PC-3 (cell line): ENCODE data around the gene TEX26. TPM values are rescaled to one million over a fixed set of nuclear protein-coding genes. Genes with fewer than 3 reads are reported as not detected.

Experiments used
- ATAC-seq: fragments of 200-7000 bp; cut with Tn5 transposase; 2 replicates; pipeline ENCODE4 v1.9.1; 2020; ENCODE audit warnings: mild to moderate bottlenecking, moderate library complexity
- Bru-seq: library from RNA; stranded (reverse); fragments of 400-500 nt; gene quantifications from one replicate; lab custom pipeline; 2021; lab: Mats Ljungman, UMichigan
- BruChase-seq, 2 experiments: library from RNA; stranded (reverse); fragments of 400-500 nt; gene quantifications; one replicate each; lab custom pipeline; 2021; lab: Mats Ljungman, UMichigan
- BruUV-seq: library from RNA; stranded (reverse); fragments of 400-500 nt; replicated peaks from 2 replicates; lab custom pipeline; 2021; lab: Mats Ljungman, UMichigan
- CTCF ChIA-PET: fragments of 300-600 bp; sonication (Branson Sonifier 250); formaldehyde crosslinking; loops from one replicate; lab custom pipeline; 2022; ENCODE audit warnings: antibody characterized with exemption; lab: Charles Lee
- POLR2A ChIA-PET: fragments of 300-600 bp; sonication (Branson Sonifier 250); formaldehyde crosslinking; loops from one replicate; lab custom pipeline; 2022; ENCODE audit warnings: antibody characterized with exemption; ENCODE audit not compliant: unreplicated experiment; lab: Charles Lee
- DNase-seq: peaks from one replicate; pipeline ENCODE4 v3.0.0-alpha.2; 2015
- H2AFZ ChIP-seq: fragments of 300-600 bp; sonication (generic); 2 replicates; pipeline ENCODE4 v1.6.0; 2016; ENCODE audit warnings: antibody characterized with exemption, low read length
- H3F3A ChIP-seq: fragments of 300-600 bp; sonication (generic); one replicate; pipeline ENCODE4 v1.6.0; 2017; ENCODE audit warnings: antibody characterized with exemption, low read length, control low read depth, mild to moderate bottlenecking; ENCODE audit not compliant: unreplicated experiment
- H3K27ac ChIP-seq: fragments of 300-600 bp; sonication (generic); 2 replicates; pipeline ENCODE4 v1.5.1; 2016; ENCODE audit warnings: mild to moderate bottlenecking, low read length
- H3K27me3 ChIP-seq: fragments of 300-600 bp; sonication (generic); 2 replicates; pipeline ENCODE4 v1.6.1; 2016; ENCODE audit warnings: low read length, mixed read lengths
- H3K36me3 ChIP-seq: fragments of 300-600 bp; sonication (generic); 2 replicates; pipeline ENCODE4 v1.6.1; 2016; ENCODE audit warnings: low read depth, mixed run types, low read length, mixed read lengths
- H3K4me1 ChIP-seq: fragments of 300-600 bp; sonication (generic); 2 replicates; pipeline ENCODE4 v1.5.1; 2016; ENCODE audit warnings: low read length; ENCODE audit not compliant: insufficient read depth
- H3K4me2 ChIP-seq: fragments of 300-600 bp; sonication (generic); 2 replicates; pipeline ENCODE4 v1.6.0; 2016; ENCODE audit warnings: low read length
- H3K4me3 ChIP-seq: fragments of 300-600 bp; sonication (generic); 2 replicates; pipeline ENCODE4 v1.5.1; 2016; ENCODE audit warnings: mild to moderate bottlenecking, low read length, mixed read lengths
- H3K79me2 ChIP-seq: fragments of 300-600 bp; sonication (generic); 2 replicates; pipeline ENCODE4 v1.6.1; 2017; ENCODE audit warnings: low read length, mixed read lengths
- H3K9ac ChIP-seq: fragments of 300-600 bp; sonication (generic); 2 replicates; pipeline ENCODE4 v1.6.0; 2016; ENCODE audit warnings: mild to moderate bottlenecking, low read length
- H3K9me2 ChIP-seq: fragments of 300-600 bp; sonication (generic); replicated peaks from 2 replicates; pipeline ENCODE4 v1.6.1; 2016; ENCODE audit warnings: mixed run types, low read length, mixed read lengths
- H3K9me3 ChIP-seq: fragments of 300-600 bp; sonication (generic); 2 replicates; pipeline ENCODE4 v1.6.1; 2016; ENCODE audit warnings: low read length, mixed read lengths
- H4K20me1 ChIP-seq: fragments of 300-600 bp; sonication (generic); 2 replicates; pipeline ENCODE4 v1.6.1; 2016; ENCODE audit warnings: low read length, mixed read lengths
- CTCF ChIP-seq: fragments of 300-600 bp; sonication (generic); conservative IDR thresholded peaks from 2 replicates; pipeline ENCODE4 v1.5.1; 2017; ENCODE audit warnings: antibody characterized with exemption, low read depth, mild to moderate bottlenecking, low read length
- EZH2 ChIP-seq: fragments of 300-600 bp; sonication (generic); IDR thresholded peaks from one replicate; pipeline ENCODE4 v1.6.1; 2017; ENCODE audit warnings: antibody characterized with exemption, mild to moderate bottlenecking, low read length; ENCODE audit not compliant: unreplicated experiment
- EZH2phosphoT487 ChIP-seq: fragments of 300-600 bp; sonication (generic); IDR thresholded peaks from 2 replicates; pipeline ENCODE4 v1.6.1; 2018; ENCODE audit warnings: mild to moderate bottlenecking, antibody characterized with exemption, low read length, borderline replicate concordance
- intact Hi-C: fragments of 100-400 bp; cut with micrococcal nuclease; formaldehyde crosslinking; loops from 2 replicates; pipeline ENCODE4 v1.9.0; 2023
- long read RNA-seq: library from polyadenylated mRNA; unstranded; transcript quantifications from one replicate; pipeline ENCODE4 v2.0.0, GENCODE V29; 2021; ENCODE audit not compliant: unreplicated experiment
- total RNA-seq: library from RNA; depleted of rRNA; stranded (reverse); fragments of >200 nt; gene quantifications from 2 replicates; pipeline ENCODE4 v1.2.3, GENCODE V29; 2014; rRNA removed

Gene TEX26
- total RNA-seq (not detected in 2 replicates), Bru-seq, nascent RNA (not detected), BruChase-seq, experiment 1, labeled RNA remaining after a 6-hour chase (not detected), BruChase-seq, experiment 2, labeled RNA remaining after a 2-hour chase (not detected)
- long read RNA-seq = 0 reads

DNA sequence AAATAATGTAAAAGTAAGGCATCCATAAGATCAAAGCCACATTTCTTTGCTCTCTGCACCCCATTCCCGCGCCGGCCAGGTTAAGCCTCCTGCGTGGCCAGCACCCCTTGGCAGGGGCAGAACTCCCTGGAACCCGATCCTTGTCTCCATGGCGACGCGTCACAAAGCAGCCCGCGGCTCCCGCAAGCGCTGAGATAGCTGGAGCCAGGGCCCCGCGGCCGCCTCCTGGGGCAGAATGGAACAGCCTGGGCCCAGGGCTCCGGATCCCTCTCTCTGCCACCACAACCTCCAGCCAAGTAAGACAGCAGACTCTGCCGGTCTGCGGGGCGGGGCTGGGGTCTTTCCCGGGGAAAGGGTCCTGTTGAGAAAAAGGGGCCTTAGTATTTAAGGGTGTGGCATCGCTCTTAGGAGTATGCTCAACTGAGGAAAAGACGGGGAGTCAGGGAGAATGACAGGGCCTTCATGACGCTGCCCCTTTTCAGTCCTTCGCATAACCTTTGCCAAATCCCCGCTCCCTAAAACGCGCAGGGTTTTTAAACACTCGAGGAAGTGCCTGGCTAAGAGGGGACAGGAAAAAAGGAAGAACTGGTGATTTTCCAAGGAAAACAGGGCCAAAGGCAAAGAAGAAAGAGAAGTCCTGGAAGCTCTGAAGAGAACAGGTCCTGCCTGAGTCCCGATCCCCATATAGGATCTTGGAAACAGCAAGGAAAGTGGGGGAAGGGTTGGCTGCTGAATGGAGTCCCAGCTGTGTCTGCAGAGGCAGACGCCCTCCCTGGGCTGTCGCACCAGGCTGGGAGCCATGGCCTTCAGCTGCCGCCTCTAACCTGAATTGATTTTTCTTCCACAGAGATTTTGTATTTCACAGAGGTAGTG, at the start of gene TEX26:
TSS of gene TEX26 (plus strand) at position 176 of the 873 bp plus-strand sequence. CDS start at position 236, 60 bp downstream.
- no peaks in the 10 kb centered on the region for H4K20me1 ChIP-seq
- H3K4me3 ChIP-seq = no peak within 1 kb of the TSS
- H3K36me3 ChIP-seq = no peaks in the 10 kb centered on the region
- POLR2A ChIA-PET = no interaction called here
- H3K79me2 ChIP-seq = no peaks in the 10 kb centered on the region
- no peaks in the 10 kb centered on the region for H3F3A ChIP-seq
- ATAC-seq (no peak), DNase-seq (no peak)
- no peak within 1 kb of the TSS for H3K27ac ChIP-seq
- intact Hi-C loops = no loop called here
- BruUV-seq = no TSS peak
- TF ChIP-seq EZH2phosphoT487 = no peak
- no peak for TF ChIP-seq CTCF
- no peak for TF ChIP-seq EZH2
- no peaks in the 10 kb centered on the region for H3K9me3 ChIP-seq
- no peak within 1 kb of the TSS for H3K9ac ChIP-seq
- CTCF ChIA-PET = no interaction called here
- H3K9me2 ChIP-seq = no peaks in the 10 kb centered on the region
- no peak within 1 kb of the TSS for H2AFZ ChIP-seq
- no peak within 1 kb of the TSS for H3K4me2 ChIP-seq
- no peaks in the 10 kb centered on the region for H3K4me1 ChIP-seq
- peaks cover 63% of the 10 kb centered on the region for H3K27me3 ChIP-seq

- POLR2A ChIA-PET = no interaction called here
- Histone ChIP-seq H3K4me1 (peaks cover 13% of the 10 kb centered on the region), H3K9me2 (no peaks in the 10 kb centered on the region), H2AFZ (no peak overlapping the region), H3K27me3 (no peaks in the 10 kb centered on the region), H3K9ac (no peak overlapping the region), H3K4me2 (no peak overlapping the region), H3F3A (no peaks in the 10 kb centered on the region), H3K79me2 (no peaks in the 10 kb centered on the region), H3K27ac (no peak overlapping the region), H3K9me3 (no peaks in the 10 kb centered on the region), H3K36me3 (no peaks in the 10 kb centered on the region), H3K4me3 (no peak overlapping the region), H4K20me1 (no peaks in the 10 kb centered on the region)
- TF ChIP-seq CTCF = no peak
- no peak for TF ChIP-seq EZH2
- TF ChIP-seq EZH2phosphoT487 = no peak
- no TSS peak for BruUV-seq
- intact Hi-C loops = no loop called here
- CTCF ChIA-PET = interaction anchor here (0.6 kb wide), 1 partner anchor 18 kb away, joined by 7 read pairs; no protein-coding TSS in a partner anchor
- no peak for DNase-seq
- no peak for ATAC-seq
Measured at GRCh38 chr13:30882996-30883766, 49.3 kb upstream of the TEX26 start.
